Small intestine (tissue), 16 donors: Measurements from ENCODE around the gene LEPROT. TPM values are rescaled to one million over a fixed set of nuclear protein-coding genes. Genes with fewer than 3 reads are reported as not detected.
"Not testable (repeated sequence)": the region's sequence is repeated elsewhere in the genome, so short reads cannot be mapped to it uniquely, and the experiment has no call there.

ENCODE experiments used
- DNase-seq, 2 donors: peaks; one replicate each; pipeline versions ENCODE4 v3.0.0 to v3.0.0-alpha.2; 2013
- FAIRE-seq: peaks from 2 replicates; lab custom pipeline; 2012; peaks lifted over from hg19 to GRCh38; lab: Jason Lieb, UNC
- H3K27ac ChIP-seq, 3 donors: one replicate each; pipeline ENCODE4 v1.5.1; 2013; ENCODE audit warnings: low read length in 2 of 3, mild to moderate bottlenecking in 2 of 3, control low read depth in 1 of 3, inconsistent platforms in 1 of 3, low read depth in 1 of 3, moderate library complexity in 1 of 3
- H3K27me3 ChIP-seq, 3 donors: one replicate each; pipeline ENCODE4 v1.6.1; 2013; ENCODE audit warnings: low read length in 3 of 3, inconsistent platforms in 1 of 3; ENCODE audit not compliant: control insufficient read depth in 3 of 3, insufficient read depth in 3 of 3
- H3K36me3 ChIP-seq, 3 donors: one replicate each; pipeline ENCODE4 v1.6.1; 2013; ENCODE audit warnings: low read length in 3 of 3, inconsistent platforms in 1 of 3, low read depth in 1 of 3, mild to moderate bottlenecking in 1 of 3, moderate library complexity in 1 of 3; ENCODE audit not compliant: control insufficient read depth in 3 of 3, insufficient read depth in 2 of 3
- H3K4me1 ChIP-seq, 3 donors: one replicate each; pipeline ENCODE4 v1.6.1; 2013; ENCODE audit warnings: low read length in 2 of 3, inconsistent platforms in 1 of 3, low read depth in 1 of 3, mild to moderate bottlenecking in 1 of 3, moderate library complexity in 1 of 3; ENCODE audit not compliant: control insufficient read depth in 3 of 3, insufficient read depth in 2 of 3
- H3K4me3 ChIP-seq, 3 donors: one replicate each; pipeline ENCODE4 v1.5.1; 2013; ENCODE audit warnings: low read length in 3 of 3, control low read depth in 1 of 3, inconsistent platforms in 1 of 3, low read depth in 1 of 3, mild to moderate bottlenecking in 1 of 3, moderate library complexity in 1 of 3
- H3K9me3 ChIP-seq, 2 donors: one replicate each; pipeline ENCODE4 v1.6.1; 2013; ENCODE audit warnings: low read depth in 1 of 2, low read length in 1 of 2; ENCODE audit not compliant: control insufficient read depth in 2 of 2, insufficient read depth in 1 of 2
- WGBS, 3 donors: extraction: QIAGEN DNeasy Blood & Tissue Kit; methylation state at CpG; one replicate each; pipeline ENCODE4 v1.1.7; 2013; 5-methylcytosine and 5-hydroxymethylcytosine counted together
- long read RNA-seq, 10 donors: transcript quantifications; one replicate each; lab custom pipeline, GENCODE V29; 2026
- polyA plus RNA-seq, 4 donors: library from polyadenylated mRNA; stranded (reverse) in 3 of 4; unstranded in 1 of 4; fragments of 200-250 nt in 3 of 4; fragments of 120-200 nt in 1 of 4; gene quantifications; one replicate each; pipeline versions ENCODE4 v1.2.1 to v1.2.3, GENCODE V29; 2013
- donor health status: healthy with polysubstance abuse.
- donor health status: control.
- donor health status: control.
- donor health status: Bipolar disorder and iron deficiency.
- donor health status: healthy.

The LEPROT gene
- polyA plus RNA-seq: 10 to 100 TPM; 14.1 to 61.5 (median 25.2) TPM
- long read RNA-seq, donor 1: 0 reads
- long read RNA-seq, donor 2, full-length matches to known transcripts: 8 of 8 reads
- long read RNA-seq, donor 2, partial matches to known transcripts: 0 of 8 reads
- long read RNA-seq, donor 2, other reads (novel, unspliced or antisense): 0 of 8 reads
- long read RNA-seq, donor 3, full-length matches to known transcripts: 21 of 73 reads
- long read RNA-seq, donor 3, partial matches to known transcripts: 52 of 73 reads
- long read RNA-seq, donor 3, other reads (novel, unspliced or antisense): 0 of 73 reads
- long read RNA-seq, donor 4, partial matches to known transcripts: 0 of 1 reads
- long read RNA-seq, donor 4, other reads (novel, unspliced or antisense): 0 of 1 reads
- long read RNA-seq, donor 5, full-length matches to known transcripts: 10 of 10 reads
- long read RNA-seq, donor 5, partial matches to known transcripts: 0 of 10 reads
- long read RNA-seq, donor 5, other reads (novel, unspliced or antisense): 0 of 10 reads
- long read RNA-seq, donor 6, full-length matches to known transcripts: 32 of 42 reads
- long read RNA-seq, donor 6, partial matches to known transcripts: 10 of 42 reads
- long read RNA-seq, donor 6, other reads (novel, unspliced or antisense): 0 of 42 reads
- long read RNA-seq, donor 7: 0 reads
- long read RNA-seq, donor 8, full-length matches to known transcripts: 5 of 14 reads
- long read RNA-seq, donor 8, partial matches to known transcripts: 9 of 14 reads
- long read RNA-seq, donor 8, other reads (novel, unspliced or antisense): 0 of 14 reads
- long read RNA-seq, donor 9, full-length matches to known transcripts: 6 of 6 reads
- long read RNA-seq, donor 9, partial matches to known transcripts: 0 of 6 reads
- long read RNA-seq, donor 9, other reads (novel, unspliced or antisense): 0 of 6 reads
- long read RNA-seq, donor 10, full-length matches to known transcripts: 41 of 52 reads
- long read RNA-seq, donor 10, partial matches to known transcripts: 11 of 52 reads
- long read RNA-seq, donor 10, other reads (novel, unspliced or antisense): 0 of 52 reads

GRCh38 chr1:65420590-65421350 lies at the start of gene LEPROT, which contains the start of gene LEPR:
TSS of gene LEPROT (plus strand) at chr1:65420668. CDS start at chr1:65420725, 57 bp downstream.
TSS of gene LEPR (plus strand) at chr1:65420668. CDS start at chr1:65565566, 144,898 bp downstream.
- Histone ChIP-seq H3K27ac (peak within 1 kb of the TSS; percentile 88 to 98 (median 96)), H3K4me3 (peak within 1 kb of the TSS; percentile 84), H3K4me1 (peaks cover 0 to 11% (median 4%) of the 10 kb centered on the region in 3 donors), H3K36me3 (peaks cover 0 to 5% (median 3%) of the 10 kb centered on the region in 3 donors), H3K9me3 (no peaks in the 10 kb centered on the region), H3K27me3 (no peaks in the 10 kb centered on the region)
- WGBS, 3 donors: 0% methylated on average over 45 to 60 of the region's 60 CpGs
- DNase-seq (no peak), FAIRE-seq (no peak)

- Histone ChIP-seq H3K4me3 (no peak overlapping the region), H3K4me1 (no peaks in the 10 kb centered on the region), H3K27ac (no peak overlapping the region), H3K9me3 (no peaks in the 10 kb centered on the region), H3K27me3 (no peaks in the 10 kb centered on the region), H3K36me3 (no peaks in the 10 kb centered on the region)
- WGBS, 3 donors: 88 to 95% (median 91%) methylated on average over 3 of the region's 3 CpGs
- DNase-seq (no peak), FAIRE-seq (no peak)
These were observed 48.9 kb upstream of the LEPROT start for GRCh38 chr1:65371544-65371943.

- DNase-seq (no peak), FAIRE-seq (no peak)
- Histone ChIP-seq H3K4me1 (no peaks in the 10 kb centered on the region), H3K4me3 (no peak overlapping the region), H3K27ac (no peak overlapping the region), H3K9me3 (no peaks in the 10 kb centered on the region), H3K36me3 (no peaks in the 10 kb centered on the region), H3K27me3 (no peaks in the 10 kb centered on the region)
- WGBS, 3 donors: 66 to 96% (median 75%) methylated on average over 1 of the region's 1 CpG
These were observed 47.9 kb upstream of the LEPROT start for GRCh38 chr1:65372557-65372956.

- DNase-seq (no peak), FAIRE-seq (no peak)
- Histone ChIP-seq H3K4me3 (no peak overlapping the region), H3K4me1 (no peaks in the 10 kb centered on the region), H3K27me3 (no peaks in the 10 kb centered on the region), H3K9me3 (no peaks in the 10 kb centered on the region), H3K27ac (no peak overlapping the region), H3K36me3 (no peaks in the 10 kb centered on the region)
- 65 to 70% (median 67%) methylated on average over 4 of the region's 4 CpGs for WGBS, 3 donors
These were observed 42.8 kb upstream of the LEPROT start for GRCh38 chr1:65377496-65378246.

GRCh38 chr1:65378247-65378946 lies 42.1 kb upstream of the LEPROT start:
- no peaks in the 10 kb centered on the region for H3K4me1 ChIP-seq
- peak in 1 of 2 donors; percentile 8 for DNase-seq
- no peak overlapping the region for H3K4me3 ChIP-seq
- no peak overlapping the region for H3K27ac ChIP-seq
- WGBS, 3 donors: 35 to 72% (median 53%) methylated on average over 2 of the region's 2 CpGs
- no peak for FAIRE-seq
- H3K36me3 ChIP-seq: no peaks in the 10 kb centered on the region
- H3K27me3 ChIP-seq: no peaks in the 10 kb centered on the region
- no peaks in the 10 kb centered on the region for H3K9me3 ChIP-seq

- 90 to 95% (median 93%) methylated on average over 5 of the region's 5 CpGs for WGBS, 3 donors
- not testable (repeated sequence) for H3K9me3 ChIP-seq, H3K27ac ChIP-seq, H3K27me3 ChIP-seq, H3K36me3 ChIP-seq, DNase-seq, H3K4me3 ChIP-seq, FAIRE-seq, H3K4me1 ChIP-seq
These were observed 36.0 kb upstream of the LEPROT start for GRCh38 chr1:65384426-65384825.

GRCh38 chr1:65386439-65386838 lies 34.0 kb upstream of the LEPROT start:
- no peaks in the 10 kb centered on the region for H3K27me3 ChIP-seq
- H3K36me3 ChIP-seq: no peaks in the 10 kb centered on the region
- H3K4me3 ChIP-seq: no peak overlapping the region
- WGBS, 3 donors: 88 to 93% (median 92%) methylated on average over 3 of the region's 3 CpGs
- H3K4me1 ChIP-seq: no peaks in the 10 kb centered on the region
- no peak overlapping the region for H3K27ac ChIP-seq
- H3K9me3 ChIP-seq: no peaks in the 10 kb centered on the region
- DNase-seq (no peak), FAIRE-seq (no peak)
